ENCODE measurements around the gene FCHO1.

Gene FCHO1

GRCh38 chr19:17826508-17827056 is 75.3 kb downstream of the FCHO1 start:
- H3K4me3 ChIP-seq (ENCODE audit: control insufficient read depth, low read depth, low read length) = no peak overlapping the region
- no peak for TF ChIP-seq CTCF (conservative IDR thresholded peaks at IDR 0.05; ENCODE audit: control insufficient read depth, insufficient read depth, low read depth, low read length)
- DNase-seq (ENCODE audit: low read depth) = no peak

- peak overlapping the region; percentile 29 for H3K4me3 ChIP-seq (ENCODE audit: control insufficient read depth, low read depth, low read length)
- no peak for TF ChIP-seq CTCF (conservative IDR thresholded peaks at IDR 0.05; ENCODE audit: control insufficient read depth, insufficient read depth, low read depth, low read length)
- peak; percentile 44 for DNase-seq (ENCODE audit: low read depth)
Observed at GRCh38 chr19:17829855-17830566, 78.7 kb downstream of the FCHO1 start.

GRCh38 chr19:17830567-17831418 is 79.5 kb downstream of the FCHO1 start:
- TF ChIP-seq CTCF (conservative IDR thresholded peaks at IDR 0.05; ENCODE audit: control insufficient read depth, insufficient read depth, low read depth, low read length) = no peak
- DNase-seq (ENCODE audit: low read depth) = peak; percentile 75
- peak overlapping the region; percentile 29 for H3K4me3 ChIP-seq (ENCODE audit: control insufficient read depth, low read depth, low read length)

DNA sequence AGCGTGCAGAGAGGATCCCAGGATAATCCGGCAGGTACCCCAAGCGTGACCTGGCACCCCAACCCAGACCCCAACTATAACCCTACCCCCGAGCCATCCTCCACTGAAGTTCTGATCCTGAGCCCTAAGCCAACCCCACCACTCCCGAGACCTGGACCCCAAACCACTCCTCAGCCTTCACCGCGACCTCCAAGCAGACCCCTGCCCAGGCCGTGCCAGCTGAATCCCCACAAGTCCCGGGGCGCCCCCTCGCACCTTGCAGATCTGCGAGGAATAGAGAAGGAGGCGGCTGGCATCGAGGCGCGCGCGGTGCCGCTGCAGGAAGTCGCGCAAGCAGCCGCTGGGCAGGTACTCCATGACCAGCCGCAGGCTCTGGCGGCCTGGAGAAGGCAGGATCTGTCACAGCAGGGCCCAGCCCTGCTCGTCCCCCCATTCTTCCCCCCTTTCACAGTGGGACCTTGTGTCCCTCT is 80.2 kb downstream of the FCHO1 start:
- TF ChIP-seq CTCF (conservative IDR thresholded peaks at IDR 0.05; ENCODE audit: control insufficient read depth, insufficient read depth, low read depth, low read length) = no peak
- DNase-seq (ENCODE audit: low read depth) = no peak
- no peak overlapping the region for H3K4me3 ChIP-seq (ENCODE audit: control insufficient read depth, low read depth, low read length)

GRCh38 chr19:17832443-17833208 is 81.3 kb downstream of the FCHO1 start:
- no peak overlapping the region for H3K4me3 ChIP-seq (ENCODE audit: control insufficient read depth, low read depth, low read length)
- TF ChIP-seq CTCF (conservative IDR thresholded peaks at IDR 0.05; ENCODE audit: control insufficient read depth, insufficient read depth, low read depth, low read length) = no peak

More at GRCh38 chr19:17832443-17833208, 81.3 kb downstream of the FCHO1 start:
- no peak for DNase-seq (ENCODE audit: low read depth)
